Anterior cingulate cortex (tissue), 58 donors: ENCODE results near the gene ZG16B.

ENCODE experiments used
- DNase-seq, 58 donors: peaks; one replicate each; lab custom pipeline; 2025; lab: John Stamatoyannopoulos, UW

The ZG16B gene

GRCh38 chr16:2859686-2860265 is 29.7 kb downstream of the ZG16B start:
- DNase-seq = no peak

- no peak for DNase-seq
Observed at GRCh38 chr16:2860826-2861567, 30.9 kb downstream of the ZG16B start.

- no peak for DNase-seq
Observed at GRCh38 chr16:2865651-2866050, 35.5 kb downstream of the ZG16B start.

- DNase-seq = no peak
Observed at GRCh38 chr16:2866431-2866830, 36.3 kb downstream of the ZG16B start.

- no peak for DNase-seq
Observed at GRCh38 chr16:2867661-2867986, 37.5 kb downstream of the ZG16B start.

GRCh38 chr16:2867987-2868789 is 38.1 kb downstream of the ZG16B start:
- peak; percentile 66 to 98 (median 92) for DNase-seq

- DNase-seq = no peak
Observed at GRCh38 chr16:2871926-2872325, 41.8 kb downstream of the ZG16B start.

GRCh38 chr16:2874032-2874911 is 44.2 kb downstream of the ZG16B start:
- DNase-seq = no peak

GRCh38 chr16:2874912-2875362 is 44.8 kb downstream of the ZG16B start:
- DNase-seq = peak in 53 of 58 donors; percentile 3 to 74 (median 42)

GRCh38 chr16:2879854-2880508 is 49.9 kb downstream of the ZG16B start:
- DNase-seq = no peak
